K562 (cell line): ENCODE measurements around the gene CENPP. TPM values are rescaled to one million over a fixed set of nuclear protein-coding genes. Genes with fewer than 3 reads are reported as not detected.
A peak's percentile ranks its signal among the peaks of the same experiment; 100 is the strongest.

Experiments
- ARID1B ChIP-seq: fragments of 450-650 bp; IDR thresholded peaks from 2 replicates; pipeline ENCODE4 v1.6.1; 2016; ENCODE audit warnings: antibody characterized with exemption, mild to moderate bottlenecking, inconsistent platforms
- ATF3 ChIP-seq, 2 experiments: fragments of 450-650 bp in 1 of 2; sonication (generic) in 1 of 2; formaldehyde crosslinking in 1 of 2; IDR thresholded peaks in 1 of 2; conservative IDR thresholded peaks in 1 of 2; 2 replicates each; pipeline versions ENCODE4 v1.6.1 to v1.8.1; 2016 to 2023; ENCODE audit warnings: mild to moderate bottlenecking in 2 of 2, moderate library complexity in 2 of 2, inconsistent platforms in 1 of 2, missing genetic modification reagents in 1 of 2
- BCOR ChIP-seq: fragments of 450-650 bp; IDR thresholded peaks from 2 replicates; pipeline ENCODE4 v1.6.1; 2016
- HDAC1 ChIP-seq, 2 experiments: fragments of 450-650 bp; IDR thresholded peaks; 2 replicates each; pipeline ENCODE4 v1.6.1; 2016 to 2017; ENCODE audit warnings: inconsistent platforms in 1 of 2, mild to moderate bottlenecking in 1 of 2, moderate library complexity in 1 of 2
- HOXB6 ChIP-seq: fragments of 250-450 bp; sonication (Bioruptor Pico); IDR thresholded peaks from 2 replicates; pipeline ENCODE4 v1.5.1; 2022; ENCODE audit warnings: mild to moderate bottlenecking, borderline replicate concordance
- POLR2A ChIP-seq: fragments of 450-650 bp; conservative IDR thresholded peaks from 2 replicates; pipeline ENCODE4 v1.6.1; 2016
- POLR2AphosphoS5 ChIP-seq: IDR thresholded peaks from 2 replicates; pipeline ENCODE4 v1.6.1; 2011; ENCODE audit warnings: mild to moderate bottlenecking, low read depth, low read length, moderate library complexity; ENCODE audit not compliant: control insufficient read depth, insufficient read depth
- RBM25 ChIP-seq: fragments of 200-400 bp; formaldehyde crosslinking; IDR thresholded peaks from 2 replicates; pipeline ENCODE4 v1.6.1; 2018; ENCODE audit warnings: low read length, low read depth, moderate library complexity; ENCODE audit not compliant: severe bottlenecking
- SMARCA5 ChIP-seq: fragments of 450-650 bp; IDR thresholded peaks from 2 replicates; pipeline ENCODE4 v1.6.1; 2016
- TEAD2 ChIP-seq: fragments of 450-650 bp; IDR thresholded peaks from 2 replicates; pipeline ENCODE4 v1.6.1; 2016; ENCODE audit warnings: missing genetic modification characterization, control low read depth, missing compliant biosample characterization
- ZBTB40 ChIP-seq, 2 experiments: fragments of 450-650 bp in 1 of 2; sonication (generic) in 1 of 2; formaldehyde crosslinking in 1 of 2; IDR thresholded peaks; 2 replicates each; pipeline versions ENCODE4 v1.7.1 to v1.9.0; 2016 to 2022; ENCODE audit warnings: inconsistent platforms in 1 of 2, mild to moderate bottlenecking in 1 of 2, missing genetic modification reagents in 1 of 2
- ZNF584 ChIP-seq: fragments of 200-800 bp; sonication (Bioruptor generic); IDR thresholded peaks from 2 replicates; pipeline ENCODE4 v1.6.1; 2016; ENCODE audit warnings: low read depth, mild to moderate bottlenecking, missing genetic modification characterization, missing compliant biosample characterization
- polyA plus RNA-seq, 8 experiments: library from polyadenylated mRNA; depleted of rRNA in 4 of 8; stranded (reverse) in 5 of 8; unstranded in 3 of 8; fragments of >200 nt; fragmentation: Nextera tagmentation in 2 of 8; fragmentation: Illumina TruSeq in 1 of 8; extraction: Ambion mirVana in 2 of 8; extraction: Trizol in 1 of 8; gene quantifications; 2 replicates each; pipeline versions ENCODE4 v1.2.1 to v1.2.3, GENCODE V29; 2011 to 2014; ENCODE audit warnings: inconsistent platforms in 1 of 8, missing spikeins in 1 of 8
- total RNA-seq, 7 experiments: library from RNA; depleted of rRNA in 6 of 7; stranded (reverse); fragments of >200 nt in 6 of 7; fragmentation: Illumina TruSeq in 2 of 7; extraction: Trizol in 2 of 7; gene quantifications; 2 replicates each; pipeline versions ENCODE4 v1.2.1 to v1.2.3, GENCODE V29; 2011 to 2021; ENCODE audit warnings: low replicate concordance in 1 of 7

CENPP gene
- total and polyA plus RNA-seq, 9 of the 15 experiments (the other 6 are each of a cell fraction or from before 2014, with no cell fraction given), result 8.0 to 28.5 (median 17.9) TPM

- TF ChIP-seq ZBTB40 (IDR thresholded peaks at IDR 0.05) (no peak), ZBTB40 (CRISPR knock-in tag; IDR thresholded peaks at IDR 0.05) (no peak), TEAD2 (peak; percentile 73; the same call in 1 of the 2 replicates), ARID1B (0 out of 2 replicates have a peak, but pooled peaks have one; percentile 13), POLR2A (peak; percentile 58), HOXB6 (no peak), HDAC1 (IDR thresholded peaks at IDR 0.05) (peak in 1 of 2 experiments; percentile 43; a peak in 1 of 4 replicates), ZNF584 (CRISPR knock-in tag) (no peak), BCOR (peak; percentile 96), ATF3 (IDR thresholded peaks at IDR 0.05) (no peak), ATF3 (CRISPR knock-in tag; conservative IDR thresholded peaks at IDR 0.05) (no peak), SMARCA5 (peak; percentile 79), POLR2AphosphoS5 (peak; percentile 66), RBM25 (peak; percentile 89)
Measured at GRCh38 chr9:92668746-92669526, 343.2 kb downstream of the CENPP start (continued).
